IgD-negative memory B cell (primary cell): Measurements from ENCODE around the gene DHDH. TPM values are rescaled to one million over a fixed set of nuclear protein-coding genes. Genes with fewer than 3 reads are reported as not detected.

Experiments used
- polyA plus RNA-seq: library from polyadenylated mRNA; unstranded; fragments of 300-500 nt; fragmentation: Illumina TruSeq; gene quantifications from one replicate; pipeline ENCODE4 v1.2.3, GENCODE V29; 2021

The DHDH gene
- polyA plus RNA-seq, 1 donor from 2014 or later: 0.39 TPM

Other genes starting within 250 kb of the DHDH start
- not detected for gene FUT2, start 237.7 kb upstream of the DHDH start, polyA plus RNA-seq
- 0.45 TPM for gene MAMSTR, start 214.0 kb upstream of the DHDH start, polyA plus RNA-seq
- gene RASIP1, start 193.1 kb upstream of the DHDH start, polyA plus RNA-seq: 0.26 TPM
- gene IZUMO1, start 186.8 kb upstream of the DHDH start, polyA plus RNA-seq: not detected
- gene FUT1, start 181.1 kb upstream of the DHDH start, polyA plus RNA-seq: not detected
- not detected for gene FGF21, start 178.2 kb upstream of the DHDH start, polyA plus RNA-seq
- gene BCAT2, start 122.7 kb upstream of the DHDH start, polyA plus RNA-seq: 31.8 TPM
- gene HSD17B14, start 97.2 kb upstream of the DHDH start, polyA plus RNA-seq: 1.2 TPM
- 3.2 TPM for gene PLEKHA4, start 65.1 kb upstream of the DHDH start, polyA plus RNA-seq
- 558 TPM for gene PPP1R15A, start 61.3 kb upstream of the DHDH start, polyA plus RNA-seq
- gene TULP2, start 35.0 kb upstream of the DHDH start, polyA plus RNA-seq: not detected
- 103 TPM for gene NUCB1, start 33.4 kb upstream of the DHDH start, polyA plus RNA-seq
- 101 TPM for gene BAX, start 21.2 kb downstream of the DHDH start, polyA plus RNA-seq
- 7,236 TPM for gene FTL, start 31.6 kb downstream of the DHDH start, polyA plus RNA-seq
- gene GYS1, start 59.6 kb downstream of the DHDH start, polyA plus RNA-seq: 26.4 TPM
- gene RUVBL2, start 60.2 kb downstream of the DHDH start, polyA plus RNA-seq: 65.7 TPM
- gene LHB, start 83.4 kb downstream of the DHDH start, polyA plus RNA-seq: 0.78 TPM
- gene CGB3, start 90.6 kb downstream of the DHDH start, polyA plus RNA-seq: not detected
- not detected for gene CGB2, start 98.2 kb downstream of the DHDH start, polyA plus RNA-seq
- gene CGB1, start 103.2 kb downstream of the DHDH start, polyA plus RNA-seq: not detected
- gene CGB5, start 110.1 kb downstream of the DHDH start, polyA plus RNA-seq: not detected
- not detected for gene CGB8, start 115.4 kb downstream of the DHDH start, polyA plus RNA-seq
- gene CGB7, start 124.0 kb downstream of the DHDH start, polyA plus RNA-seq: not detected
- gene NTF4, start 131.1 kb downstream of the DHDH start, polyA plus RNA-seq: not detected
- gene KCNA7, start 139.0 kb downstream of the DHDH start, polyA plus RNA-seq: not detected
- 67.0 TPM for gene SNRNP70, start 151.8 kb downstream of the DHDH start, polyA plus RNA-seq
- gene LIN7B, start 180.7 kb downstream of the DHDH start, polyA plus RNA-seq: 8.3 TPM
- gene C19orf73, start 185.4 kb downstream of the DHDH start, polyA plus RNA-seq: 2.6 TPM
- gene PPFIA3, start 185.8 kb downstream of the DHDH start, polyA plus RNA-seq: not detected
- not detected for gene HRC, start 221.7 kb downstream of the DHDH start, polyA plus RNA-seq
- not detected for gene TRPM4, start 224.1 kb downstream of the DHDH start, polyA plus RNA-seq